Activated CD4-positive, alpha-beta T cell treated with anti-CD3 and anti-CD28 coated beads, Interleukin-2, amount 50 U/mL, for 24 hours (primary cell): ENCODE results near the gene PIP.
"Not testable (repeated sequence)": the region's sequence is repeated elsewhere in the genome, so short reads cannot be mapped to it uniquely, and the experiment has no call there.

Experiments
- DNase-seq, 2 donors: peaks; one replicate each; pipeline ENCODE4 v3.0.0-alpha.2; 2020; ENCODE audit warnings: low read depth in 1 of 2, low spot score in 1 of 2

PIP gene

DNA sequence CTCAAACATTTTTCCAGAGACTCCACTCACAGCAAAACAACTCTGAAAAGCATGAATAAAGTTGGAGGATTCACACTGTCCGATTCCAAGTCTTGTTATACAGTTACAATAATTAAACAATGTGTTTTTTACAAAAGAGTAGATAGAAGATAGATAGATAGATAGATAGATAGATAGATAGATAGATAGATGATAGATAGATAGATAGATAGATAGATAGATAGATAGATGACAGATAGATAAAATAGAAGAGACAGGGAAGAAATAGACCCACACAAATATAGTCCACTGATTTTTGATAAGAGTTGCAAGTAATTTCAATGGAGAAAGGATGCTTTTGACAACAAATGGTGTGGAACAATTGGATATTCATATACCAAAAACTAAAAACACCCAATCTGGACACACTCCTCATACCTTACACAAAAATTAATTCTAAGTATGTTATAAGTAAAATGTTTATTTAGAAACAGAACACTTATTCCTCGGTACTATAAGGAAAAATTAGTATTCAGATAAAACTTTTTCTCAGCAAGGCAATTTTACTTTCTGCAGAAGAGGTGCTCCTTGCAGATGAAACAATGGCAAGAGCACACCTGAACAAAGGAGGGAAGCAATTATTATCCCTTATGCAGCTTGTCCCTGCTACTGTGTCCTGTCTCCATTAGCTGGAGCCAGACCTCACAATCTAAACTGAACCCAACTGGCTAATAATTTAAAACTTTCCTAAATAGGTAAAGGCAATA, 45.7 kb downstream of the PIP start:
- DNase-seq: no peak

- DNase-seq: not testable (repeated sequence)
Measured at GRCh38 chr7:143180771-143181170, 48.9 kb downstream of the PIP start.

DNA sequence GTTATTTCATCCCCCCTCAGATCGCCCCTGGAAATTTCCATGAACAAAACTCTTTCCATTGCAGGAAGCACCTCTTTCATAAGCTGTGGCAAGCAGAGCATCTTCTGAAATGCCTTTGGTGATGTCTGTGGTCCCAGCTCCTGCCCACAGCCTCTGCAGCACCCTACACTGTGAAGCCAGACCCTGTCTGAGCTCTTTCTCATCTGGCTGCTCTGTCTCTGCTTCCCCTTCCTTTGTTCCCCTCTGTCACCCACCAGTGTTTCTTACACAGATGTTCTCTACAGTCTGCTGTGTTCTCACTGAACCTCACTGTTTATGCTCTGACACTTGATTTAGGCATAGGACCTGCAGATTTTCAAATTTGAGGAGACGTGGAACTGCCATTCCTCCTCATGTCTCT, 49.5 kb downstream of the PIP start:
- no peak for DNase-seq

DNA sequence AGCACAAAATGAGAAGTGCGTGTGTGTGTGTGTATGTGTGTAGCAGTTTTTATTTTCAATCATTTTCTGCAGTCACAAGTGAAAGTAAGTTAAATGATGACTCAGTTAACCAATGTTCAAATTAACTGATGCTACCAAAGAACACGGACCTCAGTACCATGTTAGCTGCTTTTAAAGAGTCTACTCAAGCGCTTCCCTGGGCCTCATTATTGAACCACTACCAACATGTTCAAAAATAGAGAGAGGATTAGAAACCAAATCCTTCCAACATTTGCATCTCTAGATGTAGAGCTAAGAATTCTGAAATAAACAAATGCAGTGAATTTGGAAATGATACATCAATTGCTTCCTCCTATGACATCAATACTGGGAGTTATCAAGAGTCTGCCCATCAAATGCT, 51.1 kb downstream of the PIP start, which contains the start of gene TAS2R39:
TAS2R39 (plus strand) TSS at position 396 of the 400 bp plus-strand sequence; CDS start at position 396, 0 bp downstream.
- no peak for DNase-seq

- no peak for DNase-seq
Measured at GRCh38 chr7:143185551-143185950, 53.7 kb downstream of the PIP start.

- DNase-seq: no peak
Measured at GRCh38 chr7:143188994-143189393, 57.1 kb downstream of the PIP start.
